HepG2 (cell line): ENCODE results near the gene VWA3B. TPM values are rescaled to one million over a fixed set of nuclear protein-coding genes. Genes with fewer than 3 reads are reported as not detected.

Experiments used
- ATAC-seq: fragments of 200-7000 bp; cut with Tn5 transposase; 3 replicates; pipeline ENCODE4 v1.9.1; 2020; ENCODE audit warnings: mild to moderate bottlenecking, moderate library complexity
- BruUV-seq: library from RNA; stranded (reverse); fragments of 400-500 nt; replicated peaks from 2 replicates; lab custom pipeline; 2021; lab: Mats Ljungman, UMichigan
- CTCF ChIA-PET: fragments of 300-600 bp; formaldehyde crosslinking; extraction: SDS; loops from one replicate; lab custom pipeline; 2021; ENCODE audit warnings: low total read pairs, inconsistent platforms, low intra/inter-chr PET ratio; lab: Yijun Ruan, JAX
- POLR2A ChIA-PET: fragments of 350-600 bp; sonication (Branson Sonifier 250); formaldehyde crosslinking; loops from one replicate; lab custom pipeline; 2020; ENCODE audit warnings: antibody characterized with exemption, inconsistent platforms; lab: Yijun Ruan, JAX
- DNase-seq: peaks from one replicate; pipeline ENCODE4 v3.0.0-alpha.2; 2015; ENCODE audit warnings: low spot score
- FAIRE-seq: peaks from 3 replicates; lab custom pipeline; 2011; peaks lifted over from hg19 to GRCh38; lab: Jason Lieb, UNC
- H2AFZ ChIP-seq: one replicate; pipeline ENCODE4 v1.6.1; 2011; ENCODE audit warnings: low read length, inconsistent platforms
- H3K27ac ChIP-seq: fragments of 300-600 bp; 3 replicates; pipeline ENCODE4 v1.8.0; 2011; ENCODE audit warnings: mixed run types, mild to moderate bottlenecking, mixed read lengths, low read length, inconsistent platforms; ENCODE audit not compliant: insufficient read depth; ENCODE audit errors: extremely low read length
- H3K27me3 ChIP-seq, 2 experiments: fragments of 200-600 bp in 1 of 2; 2 replicates in 1 of 2; 3 replicates in 1 of 2; pipeline versions ENCODE4 v1.6.0 to v1.8.0; 2011; ENCODE audit warnings: low read length in 2 of 2, mild to moderate bottlenecking in 2 of 2, moderate library complexity in 2 of 2, inconsistent platforms in 1 of 2; ENCODE audit not compliant: insufficient read depth in 2 of 2, control insufficient read depth in 1 of 2
- H3K36me3 ChIP-seq, 2 experiments: fragments of 200-600 bp in 1 of 2; replicated peaks in 1 of 2; 2 replicates in 1 of 2; 3 replicates in 1 of 2; pipeline versions ENCODE4 v1.5.1 to v1.8.0; 2011; ENCODE audit warnings: low read length in 2 of 2, inconsistent platforms in 1 of 2; ENCODE audit not compliant: insufficient read depth in 2 of 2, control insufficient read depth in 1 of 2
- H3K4me1 ChIP-seq: 2 replicates; pipeline ENCODE4 v1.5.1; 2012; ENCODE audit warnings: low read length, inconsistent platforms; ENCODE audit not compliant: insufficient read depth
- H3K4me2 ChIP-seq: 2 replicates; pipeline ENCODE4 v1.6.0; 2011; ENCODE audit warnings: low read depth, low read length, inconsistent platforms
- H3K4me3 ChIP-seq, 3 experiments: fragments of 200-600 bp in 1 of 3; sonication (generic), shearing (Covaris generic) in 1 of 3; replicated peaks in 1 of 3; 2 replicates each; pipeline ENCODE4 v1.5.1; 2011 to 2016; ENCODE audit warnings: low read length in 3 of 3, inconsistent platforms in 2 of 3, low read depth in 2 of 3, mild to moderate bottlenecking in 2 of 3, control low read depth in 1 of 3, mixed read lengths in 1 of 3; ENCODE audit not compliant: insufficient read depth in 1 of 3
- H3K79me2 ChIP-seq: one replicate; pipeline ENCODE4 v1.6.1; 2011; ENCODE audit warnings: low read length, inconsistent platforms; ENCODE audit not compliant: insufficient read depth
- H3K9ac ChIP-seq: 2 replicates; pipeline ENCODE4 v1.6.0; 2011; ENCODE audit warnings: mild to moderate bottlenecking, low read depth, low read length, inconsistent platforms; ENCODE audit not compliant: insufficient read depth
- H3K9me3 ChIP-seq: 2 replicates; pipeline ENCODE4 v1.5.1; 2012; ENCODE audit warnings: mild to moderate bottlenecking, low read length
- H4K20me1 ChIP-seq: 2 replicates; pipeline ENCODE4 v1.6.0; 2011; ENCODE audit warnings: inconsistent platforms, mild to moderate bottlenecking, low read length, moderate library complexity; ENCODE audit not compliant: insufficient read depth
- GMEB1 ChIP-seq: sonication (generic); formaldehyde crosslinking; IDR thresholded peaks from 2 replicates; pipeline ENCODE4 v1.5.1; 2020; ENCODE audit warnings: missing genetic modification reagents, mild to moderate bottlenecking, borderline replicate concordance
- JARID2 ChIP-seq: sonication (generic); formaldehyde crosslinking; IDR thresholded peaks from 2 replicates; pipeline ENCODE4 v1.8.1; 2023; ENCODE audit warnings: missing genetic modification reagents, inconsistent platforms; ENCODE audit not compliant: insufficient replicate concordance
- MTF2 ChIP-seq: sonication (generic); formaldehyde crosslinking; IDR thresholded peaks from 2 replicates; pipeline ENCODE4 v1.5.0; 2020; ENCODE audit warnings: missing genetic modification reagents, borderline replicate concordance
- MXD3 ChIP-seq: IDR thresholded peaks from 2 replicates; pipeline ENCODE4 v1.6.1; 2016; ENCODE audit warnings: mild to moderate bottlenecking, missing biosample characterization, missing genetic modification reagents
- NFE2L1 ChIP-seq: sonication (generic); formaldehyde crosslinking; IDR thresholded peaks from 2 replicates; pipeline ENCODE4 v1.4.0; 2020; ENCODE audit warnings: missing genetic modification reagents, mild to moderate bottlenecking, borderline replicate concordance
- SOX13 ChIP-seq, 3 experiments: fragments of 450-650 bp in 1 of 3; sonication (generic) in 1 of 3; formaldehyde crosslinking in 1 of 3; IDR thresholded peaks in 2 of 3; conservative IDR thresholded peaks in 1 of 3; 2 replicates each; pipeline versions ENCODE4 v1.5.0 to v1.6.1; 2016 to 2020; ENCODE audit warnings: antibody characterized with exemption in 1 of 3, mild to moderate bottlenecking in 1 of 3, missing compliant biosample characterization in 1 of 3, missing genetic modification reagents in 1 of 3, moderate library complexity in 1 of 3
- TGIF2 ChIP-seq: IDR thresholded peaks from 2 replicates; pipeline ENCODE4 v1.6.1; 2016; ENCODE audit warnings: control low read depth, missing compliant biosample characterization
- U2AF2 ChIP-seq: fragments of 200-400 bp; formaldehyde crosslinking; IDR thresholded peaks from 2 replicates; pipeline ENCODE4 v1.6.1; 2017; ENCODE audit warnings: low read depth, mild to moderate bottlenecking, low read length
- ZNF557 ChIP-seq: sonication (generic); formaldehyde crosslinking; IDR thresholded peaks from 2 replicates; pipeline ENCODE4 v1.4.0; 2020; ENCODE audit warnings: missing genetic modification reagents
- ZNF709 ChIP-seq: sonication (generic); formaldehyde crosslinking; IDR thresholded peaks from 2 replicates; pipeline ENCODE4 v1.5.0; 2020; ENCODE audit warnings: mild to moderate bottlenecking, missing genetic modification reagents
- ZNF761 ChIP-seq: sonication (generic); formaldehyde crosslinking; conservative IDR thresholded peaks from 2 replicates; pipeline ENCODE4 v1.4.0; 2020; ENCODE audit warnings: mild to moderate bottlenecking, missing genetic modification reagents
- ZNF841 ChIP-seq: sonication (generic); formaldehyde crosslinking; IDR thresholded peaks from 2 replicates; pipeline ENCODE4 v1.8.1; 2023; ENCODE audit warnings: missing genetic modification reagents, borderline replicate concordance
- WGBS: methylation state at CpG from one replicate; pipeline ENCODE4 v1.1.6; 2017; ENCODE audit warnings: low lambda C conversion rate; 5-methylcytosine and 5-hydroxymethylcytosine counted together
- in situ Hi-C: cut with HindIII; loops from 2 replicates; pipeline ENCODE4 v1.10.0; 2017; ENCODE audit warnings: low pct_unique_long_range_greater_than_20kb; ENCODE audit not compliant: extremely low pct_ligation_motif_present
- intact Hi-C: fragments of 100-400 bp; cut with micrococcal nuclease; formaldehyde crosslinking; loops from one replicate; pipeline ENCODE4 v1.10.0; 2022; ENCODE audit not compliant: unreplicated experiment
- polyA plus RNA-seq, 8 experiments: library from polyadenylated mRNA; depleted of rRNA in 3 of 8; stranded (reverse) in 7 of 8; unstranded in 1 of 8; fragments of >200 nt; fragmentation: Illumina TruSeq in 4 of 8; extraction: Trizol in 4 of 8; gene quantifications; 2 replicates each; pipeline versions ENCODE4 v1.2.1 to v1.2.3, GENCODE V29; 2011 to 2016; ENCODE audit warnings: low read depth in 4 of 8, missing spikeins in 1 of 8, mixed read lengths in 1 of 8; ENCODE audit not compliant: insufficient read depth in 1 of 8
- total RNA-seq, 5 experiments: library from RNA; depleted of rRNA; stranded (reverse); fragments of >200 nt; fragmentation: Illumina TruSeq; extraction: Trizol; gene quantifications; 2 replicates each; pipeline ENCODE4 v1.2.3, GENCODE V29; 2016; ENCODE audit warnings: low read depth in 1 of 5

VWA3B gene
- total and polyA plus RNA-seq, 2 of the 13 experiments (the other 11 are each of a cell fraction or from before 2014, with no cell fraction given) = not detected

GRCh38 chr2:98310010-98310409 lies 223.0 kb downstream of the VWA3B start:
- BruUV-seq = no TSS peak
- intact Hi-C loops = no loop called here
- Histone ChIP-seq H3K9me3 (no peaks in the 10 kb centered on the region), H3K4me2 (no peak overlapping the region), H4K20me1 (no peaks in the 10 kb centered on the region), H3K27me3 (peaks cover 1 to 52% of the 10 kb centered on the region in 2 experiments), H3K4me1 (no peaks in the 10 kb centered on the region), H3K79me2 (no peaks in the 10 kb centered on the region), H3K36me3 (no peaks in the 10 kb centered on the region), H3K27ac (no peak overlapping the region), H2AFZ (no peak overlapping the region), H3K4me3 (no peak overlapping the region), H3K9ac (no peak overlapping the region)
- CTCF ChIA-PET = no interaction called here
- ATAC-seq (no peak), DNase-seq (no peak), FAIRE-seq (no peak)
- POLR2A ChIA-PET = no interaction called here
- TF ChIP-seq JARID2 (CRISPR knock-in tag) (no peak), MXD3 (CRISPR knock-in tag) (no peak), NFE2L1 (CRISPR knock-in tag) (no peak), GMEB1 (CRISPR knock-in tag) (no peak), TGIF2 (CRISPR knock-in tag) (no peak), ZNF709 (CRISPR knock-in tag) (no peak), MTF2 (CRISPR knock-in tag) (no peak), ZNF761 (CRISPR knock-in tag) (no peak), ZNF841 (CRISPR knock-in tag) (no peak), ZNF557 (CRISPR knock-in tag) (no peak), U2AF2 (no peak), SOX13 (IDR thresholded peaks at IDR 0.05) (no peak), SOX13 (CRISPR knock-in tag; conservative IDR thresholded peaks at IDR 0.05 in 1 of 2, IDR thresholded peaks at IDR 0.05 in 1 of 2) (no peak)
- WGBS = 0% methylated on average over 4 of the region's 4 CpGs
- in situ Hi-C loops = no loop called here
